Tibial artery (tissue), 4 donors: Measurements from ENCODE around the gene PKNOX2.

Source experiments
- DNase-seq, 2 donors: peaks; one replicate each; pipeline ENCODE4 v3.0.0-alpha.2; 2019
- H3K27ac ChIP-seq, 2 donors: fragments of 200-600 bp; sonication (generic) in 1 of 2; 1 replicate in 1 of 2; 2 replicates in 1 of 2; pipeline ENCODE4 v1.5.1; 2018 to 2019; ENCODE audit warnings: mild to moderate bottlenecking in 1 of 2
- H3K27me3 ChIP-seq, 2 donors: fragments of 200-600 bp; sonication (generic) in 1 of 2; one replicate each; pipeline versions ENCODE4 v1.5.1 to v1.6.0; 2016 to 2019
- H3K36me3 ChIP-seq, 3 donors: fragments of 200-600 bp; sonication (generic) in 2 of 3; one replicate each; pipeline ENCODE4 v1.5.1; 2016 to 2019; ENCODE audit warnings: mild to moderate bottlenecking in 2 of 3
- H3K4me1 ChIP-seq, 4 donors: fragments of 200-600 bp; sonication (generic) in 2 of 4; 1 replicate in 3 of 4; 2 replicates in 1 of 4; pipeline ENCODE4 v1.5.1; 2016 to 2019
- H3K4me3 ChIP-seq, 2 donors: fragments of 200-600 bp; sonication (generic) in 1 of 2; 1 replicate in 1 of 2; 2 replicates in 1 of 2; pipeline ENCODE4 v1.5.1; 2018 to 2019; ENCODE audit warnings: mild to moderate bottlenecking in 2 of 2
- H3K9me3 ChIP-seq, 3 donors: fragments of 200-600 bp; sonication (generic) in 1 of 3; one replicate each; pipeline ENCODE4 v1.5.1; 2016 to 2019
- intact Hi-C: fragments of 100-400 bp; cut with DNase I; formaldehyde crosslinking; loops from one replicate; pipeline ENCODE4 v1.15.0; 2023; ENCODE audit warnings: low total_unique reads
- TF ChIP-seq, protein P1 (sequence below), 2 experiments: fragments of 200-600 bp in 1 of 2; fragments of 450-650 bp in 1 of 2; IDR thresholded peaks; one replicate each; pipeline ENCODE4 v1.5.1; 2017 to 2019; ENCODE audit warnings: antibody characterized with exemption in 2 of 2, mild to moderate bottlenecking in 1 of 2, moderate library complexity in 1 of 2

PKNOX2 gene

DNA sequence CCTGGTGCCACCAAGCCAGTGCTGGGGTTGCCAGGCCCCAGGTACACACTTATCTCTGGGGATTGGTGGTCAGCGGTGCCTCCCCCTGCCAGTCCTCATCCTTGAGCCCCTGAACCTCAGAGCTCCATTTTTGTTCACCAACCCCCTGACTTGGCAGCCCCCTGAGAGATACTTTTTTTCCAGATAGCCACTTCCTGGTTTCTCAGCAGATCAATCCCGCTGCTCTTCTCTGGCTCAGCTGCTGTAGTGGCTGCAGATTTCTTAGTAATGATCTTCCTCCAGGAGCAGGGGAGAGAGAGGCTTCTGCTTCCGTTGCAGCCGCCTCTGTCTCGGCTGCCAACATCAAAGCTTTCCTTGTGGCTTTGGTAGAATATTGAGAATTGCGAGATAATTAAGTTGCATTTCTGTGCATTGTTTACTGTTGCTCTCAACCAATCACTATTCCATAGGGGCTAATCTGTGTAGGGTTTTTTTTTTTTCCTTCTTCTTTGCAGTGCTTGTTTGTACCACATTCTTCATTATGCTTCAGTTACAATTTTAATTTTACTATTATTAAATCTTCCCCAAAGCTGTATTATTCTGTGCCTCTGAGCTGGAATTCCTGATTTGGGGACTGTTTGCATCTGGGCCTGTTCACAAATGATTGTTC is 92.1 kb downstream of the PKNOX2 start:
- TF ChIP-seq, protein P1, sequence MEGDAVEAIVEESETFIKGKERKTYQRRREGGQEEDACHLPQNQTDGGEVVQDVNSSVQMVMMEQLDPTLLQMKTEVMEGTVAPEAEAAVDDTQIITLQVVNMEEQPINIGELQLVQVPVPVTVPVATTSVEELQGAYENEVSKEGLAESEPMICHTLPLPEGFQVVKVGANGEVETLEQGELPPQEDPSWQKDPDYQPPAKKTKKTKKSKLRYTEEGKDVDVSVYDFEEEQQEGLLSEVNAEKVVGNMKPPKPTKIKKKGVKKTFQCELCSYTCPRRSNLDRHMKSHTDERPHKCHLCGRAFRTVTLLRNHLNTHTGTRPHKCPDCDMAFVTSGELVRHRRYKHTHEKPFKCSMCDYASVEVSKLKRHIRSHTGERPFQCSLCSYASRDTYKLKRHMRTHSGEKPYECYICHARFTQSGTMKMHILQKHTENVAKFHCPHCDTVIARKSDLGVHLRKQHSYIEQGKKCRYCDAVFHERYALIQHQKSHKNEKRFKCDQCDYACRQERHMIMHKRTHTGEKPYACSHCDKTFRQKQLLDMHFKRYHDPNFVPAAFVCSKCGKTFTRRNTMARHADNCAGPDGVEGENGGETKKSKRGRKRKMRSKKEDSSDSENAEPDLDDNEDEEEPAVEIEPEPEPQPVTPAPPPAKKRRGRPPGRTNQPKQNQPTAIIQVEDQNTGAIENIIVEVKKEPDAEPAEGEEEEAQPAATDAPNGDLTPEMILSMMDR (IDR thresholded peaks at IDR 0.05): no peak
- intact Hi-C loops: no loop called here
- H3K27ac ChIP-seq: no peak overlapping the region
- H3K9me3 ChIP-seq: no peaks in the 10 kb centered on the region
- no peaks in the 10 kb centered on the region for H3K36me3 ChIP-seq
- peaks cover 0 to 6% (median 0%) of the 10 kb centered on the region in 4 donors for H3K4me1 ChIP-seq
- no peak for DNase-seq
- H3K27me3 ChIP-seq: no peaks in the 10 kb centered on the region
- H3K4me3 ChIP-seq: no peak overlapping the region

DNA sequence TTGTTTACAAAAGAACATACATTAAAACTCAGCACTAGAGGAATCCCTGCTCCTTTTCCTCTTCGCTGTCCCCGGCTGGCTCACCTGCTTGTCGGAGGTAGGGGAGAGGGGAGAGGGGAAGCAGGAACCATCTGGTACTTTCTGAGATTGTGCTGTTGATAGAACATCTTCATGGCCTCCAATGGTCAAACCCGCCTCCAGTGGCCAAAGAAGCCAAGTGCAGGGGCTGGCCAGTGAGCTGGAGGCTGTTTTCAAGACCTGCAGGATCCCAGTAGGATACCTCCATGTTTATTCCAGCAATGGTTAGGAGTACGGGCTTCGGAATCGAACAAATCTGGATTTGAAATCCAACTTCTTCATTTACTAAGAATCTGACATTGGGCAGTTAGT is 92.6 kb downstream of the PKNOX2 start:
- H3K9me3 ChIP-seq: no peaks in the 10 kb centered on the region
- H3K27ac ChIP-seq: no peak overlapping the region
- DNase-seq: no peak
- TF ChIP-seq, protein P1 (IDR thresholded peaks at IDR 0.05): no peak
- no peaks in the 10 kb centered on the region for H3K27me3 ChIP-seq
- no peaks in the 10 kb centered on the region for H3K36me3 ChIP-seq
- intact Hi-C loops: no loop called here
- no peak overlapping the region for H3K4me3 ChIP-seq
- H3K4me1 ChIP-seq: peaks cover 0 to 11% (median 2%) of the 10 kb centered on the region in 4 donors

DNA sequence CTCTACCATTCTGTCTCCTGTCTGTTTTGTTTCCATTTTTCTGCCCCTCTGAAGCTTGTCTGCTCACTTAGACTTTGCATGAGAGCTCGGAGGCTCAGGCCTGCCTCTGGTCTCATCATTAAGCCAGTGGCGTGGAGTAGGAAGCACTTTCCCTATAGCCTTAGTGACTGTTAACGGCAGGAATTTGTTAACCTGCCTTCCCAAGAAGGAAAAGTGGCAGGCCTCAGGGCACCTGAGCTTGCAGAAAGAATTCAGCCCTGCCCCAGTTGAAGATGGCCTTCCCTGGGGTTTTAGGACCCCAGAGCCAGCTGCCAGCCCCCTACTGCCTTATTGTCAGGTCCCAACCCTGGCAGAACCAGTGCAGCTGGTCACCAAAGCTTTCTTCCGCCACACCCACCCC is 93.2 kb downstream of the PKNOX2 start:
- intact Hi-C loops: no loop called here
- TF ChIP-seq, protein P1 (IDR thresholded peaks at IDR 0.05): no peak
- Histone ChIP-seq H3K4me1 (peaks cover 0 to 16% (median 3%) of the 10 kb centered on the region in 4 donors), H3K4me3 (no peak overlapping the region), H3K27me3 (no peaks in the 10 kb centered on the region), H3K27ac (no peak overlapping the region), H3K9me3 (no peaks in the 10 kb centered on the region), H3K36me3 (no peaks in the 10 kb centered on the region)
- no peak for DNase-seq

DNA sequence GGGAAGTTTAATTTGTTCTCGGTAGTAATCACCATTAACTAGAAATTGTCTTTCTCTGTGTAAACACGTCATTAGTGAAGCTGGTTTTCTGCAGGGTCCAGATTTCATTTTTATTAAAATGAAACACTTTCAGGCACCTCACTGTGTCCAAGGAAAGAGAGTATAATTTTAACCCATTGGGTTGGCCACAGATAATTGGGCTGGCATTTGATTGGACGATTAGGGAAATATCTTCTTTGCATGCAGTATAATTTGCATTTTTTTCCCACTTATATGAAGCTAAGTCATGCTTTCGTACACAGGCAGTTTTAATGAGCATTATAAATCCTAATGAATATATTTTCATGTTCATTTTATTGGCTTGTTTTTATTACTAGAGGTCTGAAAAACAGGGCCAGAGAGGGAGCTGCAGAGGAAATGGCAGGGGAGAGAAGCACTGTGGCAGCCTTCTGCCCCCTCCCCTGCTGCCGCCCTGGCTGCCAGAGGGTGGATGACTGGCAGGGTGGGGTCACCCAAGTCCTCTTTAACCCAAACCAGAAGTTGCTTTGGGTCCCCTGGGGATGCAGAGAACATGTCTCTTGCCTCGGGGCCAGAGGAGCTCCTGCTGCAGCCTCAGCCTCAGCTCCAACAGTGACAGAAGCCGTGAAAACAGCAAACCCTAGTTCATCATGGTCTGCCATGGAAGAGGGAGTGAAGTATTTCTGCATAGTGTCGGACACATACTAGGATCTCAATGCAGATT is 93.9 kb downstream of the PKNOX2 start:
- intact Hi-C loops: no loop called here

DNA sequence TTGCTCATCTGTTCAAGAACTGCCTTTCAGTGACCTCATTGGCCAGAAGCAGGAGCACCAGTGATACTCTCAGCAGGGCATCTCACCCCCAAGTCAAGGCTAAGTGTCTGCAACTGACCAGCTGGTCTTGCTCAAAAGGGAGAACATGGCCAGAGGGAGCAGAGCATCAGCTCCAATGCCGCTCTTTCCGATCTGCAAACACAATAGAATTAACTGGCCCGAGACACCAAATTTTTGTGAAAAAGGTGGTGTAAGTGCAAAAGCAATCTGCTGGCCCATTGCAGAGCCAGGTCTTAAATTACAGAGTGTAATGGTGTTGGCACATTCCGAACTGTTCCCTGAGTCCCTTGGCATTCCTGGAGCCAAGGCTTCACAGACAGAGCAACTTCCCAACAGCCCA is 97.0 kb downstream of the PKNOX2 start:
- no peak overlapping the region for H3K4me3 ChIP-seq
- no peak for DNase-seq
- H3K4me1 ChIP-seq: peaks cover 0 to 29% (median 16%) of the 10 kb centered on the region in 4 donors
- intact Hi-C loops: no loop called here
- H3K27me3 ChIP-seq: no peaks in the 10 kb centered on the region
- TF ChIP-seq, protein P1 (IDR thresholded peaks at IDR 0.05): no peak
- H3K9me3 ChIP-seq: no peaks in the 10 kb centered on the region
- H3K36me3 ChIP-seq: no peaks in the 10 kb centered on the region
- no peak overlapping the region for H3K27ac ChIP-seq

More for the DNA sequence above, 93.9 kb downstream of the PKNOX2 start:
- Histone ChIP-seq H3K27ac (no peak overlapping the region), H3K27me3 (no peaks in the 10 kb centered on the region), H3K9me3 (no peaks in the 10 kb centered on the region), H3K4me3 (no peak overlapping the region), H3K4me1 (peaks cover 0 to 23% (median 10%) of the 10 kb centered on the region in 4 donors), H3K36me3 (no peaks in the 10 kb centered on the region)
- TF ChIP-seq, protein P1 (IDR thresholded peaks at IDR 0.05): no peak
- DNase-seq: no peak
